HEK293 (cell line): Measurements from ENCODE around the gene CRYZ.

ENCODE experiments used
- ZNF169 ChIP-seq: fragments of 450-650 bp; formaldehyde crosslinking; IDR thresholded peaks from 2 replicates; pipeline ENCODE4 v1.5.1; 2016; ENCODE audit warnings: missing biosample characterization, missing genetic modification characterization
- ZNF266 ChIP-seq: fragments of 450-650 bp; formaldehyde crosslinking; IDR thresholded peaks from 2 replicates; pipeline ENCODE4 v1.5.1; 2016; ENCODE audit warnings: missing biosample characterization, missing genetic modification characterization, low read depth
- ZNF626 ChIP-seq: fragments of 450-650 bp; sonication (Bioruptor Pico); formaldehyde crosslinking; IDR thresholded peaks from 2 replicates; pipeline ENCODE4 v1.5.1; 2018; ENCODE audit warnings: missing biosample characterization, missing genetic modification characterization, inconsistent platforms
- TF ChIP-seq, protein P1 (sequence below): fragments of 450-650 bp; formaldehyde crosslinking; IDR thresholded peaks from 2 replicates; pipeline ENCODE4 v1.5.1; 2016; ENCODE audit warnings: missing biosample characterization, missing genetic modification characterization

DNA sequence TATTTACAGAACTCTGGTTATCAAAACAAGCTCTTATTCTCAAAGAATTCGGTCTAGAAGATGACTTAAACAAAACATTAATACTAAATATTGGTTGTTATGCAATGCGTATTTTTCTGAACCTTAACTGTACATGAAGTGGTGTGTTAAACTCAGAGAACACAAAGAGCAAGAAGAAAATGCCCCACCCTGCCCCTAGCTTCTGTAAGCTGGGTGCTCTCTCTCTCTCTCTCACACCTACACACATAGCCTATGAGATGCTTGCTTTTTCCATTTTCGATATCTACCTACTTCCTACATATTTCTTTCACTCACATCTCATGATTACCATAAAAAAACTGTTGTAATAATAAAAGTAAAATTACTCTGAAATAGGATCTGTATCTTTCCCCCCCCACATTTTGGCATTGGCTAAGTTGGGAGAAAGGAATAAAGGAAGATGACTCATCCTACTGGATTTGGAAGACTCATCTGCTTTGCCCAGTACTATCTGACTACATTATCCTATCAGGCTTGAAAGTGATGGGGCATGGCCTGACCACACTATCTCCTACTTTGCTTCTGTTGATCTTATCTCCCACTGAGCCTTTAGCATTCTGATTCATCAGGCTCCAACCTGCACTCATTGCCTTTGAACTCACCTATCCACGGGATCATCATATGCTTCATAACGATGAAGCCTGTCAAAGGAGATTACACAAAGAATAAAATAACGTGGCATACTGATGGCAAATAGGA is 2.9 kb downstream of the CRYZ start:
- TF ChIP-seq, protein P1, sequence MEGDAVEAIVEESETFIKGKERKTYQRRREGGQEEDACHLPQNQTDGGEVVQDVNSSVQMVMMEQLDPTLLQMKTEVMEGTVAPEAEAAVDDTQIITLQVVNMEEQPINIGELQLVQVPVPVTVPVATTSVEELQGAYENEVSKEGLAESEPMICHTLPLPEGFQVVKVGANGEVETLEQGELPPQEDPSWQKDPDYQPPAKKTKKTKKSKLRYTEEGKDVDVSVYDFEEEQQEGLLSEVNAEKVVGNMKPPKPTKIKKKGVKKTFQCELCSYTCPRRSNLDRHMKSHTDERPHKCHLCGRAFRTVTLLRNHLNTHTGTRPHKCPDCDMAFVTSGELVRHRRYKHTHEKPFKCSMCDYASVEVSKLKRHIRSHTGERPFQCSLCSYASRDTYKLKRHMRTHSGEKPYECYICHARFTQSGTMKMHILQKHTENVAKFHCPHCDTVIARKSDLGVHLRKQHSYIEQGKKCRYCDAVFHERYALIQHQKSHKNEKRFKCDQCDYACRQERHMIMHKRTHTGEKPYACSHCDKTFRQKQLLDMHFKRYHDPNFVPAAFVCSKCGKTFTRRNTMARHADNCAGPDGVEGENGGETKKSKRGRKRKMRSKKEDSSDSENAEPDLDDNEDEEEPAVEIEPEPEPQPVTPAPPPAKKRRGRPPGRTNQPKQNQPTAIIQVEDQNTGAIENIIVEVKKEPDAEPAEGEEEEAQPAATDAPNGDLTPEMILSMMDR (tag by site-specific recombination), result no peak
- TF ChIP-seq ZNF169 (no peak), ZNF266 (tag by site-specific recombination) (no peak), ZNF626 (tag by site-specific recombination) (no peak)
